Osteoblast (primary cell): Measurements from ENCODE around the gene HSD17B3. TPM values are rescaled to one million over a fixed set of nuclear protein-coding genes. Genes with fewer than 3 reads are reported as not detected.

ENCODE experiments used
- DNase-seq: peaks from one replicate; pipeline ENCODE4 v3.0.0; 2011; ENCODE audit warnings: low spot score, mixed read lengths; ENCODE audit not compliant: insufficient read length; ENCODE audit errors: missing footprints
- H2AFZ ChIP-seq: 2 replicates; pipeline ENCODE4 v1.6.0; 2011; ENCODE audit warnings: mild to moderate bottlenecking, low read length
- H3K27ac ChIP-seq: 2 replicates; pipeline ENCODE4 v1.5.1; 2011; ENCODE audit warnings: mild to moderate bottlenecking, low read depth, low read length, moderate library complexity
- H3K27me3 ChIP-seq: 2 replicates; pipeline ENCODE4 v1.6.0; 2012; ENCODE audit warnings: mild to moderate bottlenecking, control low read depth, inconsistent platforms, low read length, moderate library complexity; ENCODE audit not compliant: insufficient read depth
- H3K36me3 ChIP-seq: 2 replicates; pipeline ENCODE4 v1.5.1; 2011; ENCODE audit warnings: mild to moderate bottlenecking, low read length, control low read depth, moderate library complexity; ENCODE audit not compliant: insufficient read depth
- H3K4me1 ChIP-seq: 2 replicates; pipeline ENCODE4 v1.5.1; 2011; ENCODE audit warnings: mild to moderate bottlenecking, low read length, control low read depth, moderate library complexity; ENCODE audit not compliant: insufficient read depth
- H3K4me2 ChIP-seq: 2 replicates; pipeline ENCODE4 v1.6.0; 2011; ENCODE audit warnings: mild to moderate bottlenecking, low read length; ENCODE audit not compliant: insufficient read depth
- H3K4me3 ChIP-seq: fragments of 200-600 bp; sonication (generic); 3 replicates; pipeline ENCODE4 v1.5.1; 2012; ENCODE audit warnings: mild to moderate bottlenecking, low read length, inconsistent platforms; ENCODE audit not compliant: insufficient read depth
- H3K79me2 ChIP-seq: 2 replicates; pipeline ENCODE4 v1.6.0; 2012; ENCODE audit warnings: mild to moderate bottlenecking, low read length, control low read depth, inconsistent platforms; ENCODE audit not compliant: insufficient read depth
- H3K9me3 ChIP-seq: 2 replicates; pipeline ENCODE4 v1.5.1; 2011; ENCODE audit warnings: low read depth, low read length, control low read depth
- H4K20me1 ChIP-seq: 2 replicates; pipeline ENCODE4 v1.6.0; 2012; ENCODE audit warnings: mild to moderate bottlenecking, low read length, control low read depth; ENCODE audit not compliant: insufficient read depth
- CTCF ChIP-seq: IDR thresholded peaks from 2 replicates; pipeline ENCODE4 v1.5.1; 2011; ENCODE audit warnings: mild to moderate bottlenecking, low read depth, low read length, moderate library complexity; ENCODE audit errors: extremely low read depth
- total RNA-seq: library from RNA; depleted of rRNA; stranded (reverse); fragments of >200 nt; gene quantifications from 2 replicates; pipeline ENCODE4 v1.2.3, GENCODE V29; 2012

The HSD17B3 gene
- total RNA-seq, 1 donor = under 0.01 TPM

GRCh38 chr9:96293498-96294158, 8.3 kb downstream of the HSD17B3 start:
- no peak for TF ChIP-seq CTCF
- no peaks in the 10 kb centered on the region for H3K27me3 ChIP-seq
- H3K4me3 ChIP-seq = no peak overlapping the region
- no peaks in the 10 kb centered on the region for H3K79me2 ChIP-seq
- no peak overlapping the region for H3K4me2 ChIP-seq
- H3K36me3 ChIP-seq = no peaks in the 10 kb centered on the region
- no peaks in the 10 kb centered on the region for H3K4me1 ChIP-seq
- H3K27ac ChIP-seq = no peak overlapping the region
- no peak for DNase-seq
- no peaks in the 10 kb centered on the region for H4K20me1 ChIP-seq
- H2AFZ ChIP-seq = no peak overlapping the region
- H3K9me3 ChIP-seq = no peaks in the 10 kb centered on the region

GRCh38 chr9:96289392-96289791, 12.6 kb downstream of the HSD17B3 start:
- no peak overlapping the region for H2AFZ ChIP-seq
- no peaks in the 10 kb centered on the region for H3K36me3 ChIP-seq
- no peaks in the 10 kb centered on the region for H3K27me3 ChIP-seq
- DNase-seq = no peak
- no peak overlapping the region for H3K4me2 ChIP-seq
- no peak overlapping the region for H3K27ac ChIP-seq
- H3K4me3 ChIP-seq = no peak overlapping the region
- no peaks in the 10 kb centered on the region for H3K79me2 ChIP-seq
- TF ChIP-seq CTCF = no peak
- H3K4me1 ChIP-seq = no peaks in the 10 kb centered on the region
- no peaks in the 10 kb centered on the region for H4K20me1 ChIP-seq
- H3K9me3 ChIP-seq = no peaks in the 10 kb centered on the region

GRCh38 chr9:96281641-96282040, 20.3 kb downstream of the HSD17B3 start:
- Histone ChIP-seq H3K4me2 (no peak overlapping the region), H4K20me1 (no peaks in the 10 kb centered on the region), H3K4me3 (no peak overlapping the region), H3K27ac (no peak overlapping the region), H3K36me3 (no peaks in the 10 kb centered on the region), H2AFZ (no peak overlapping the region), H3K9me3 (no peaks in the 10 kb centered on the region), H3K79me2 (no peaks in the 10 kb centered on the region), H3K27me3 (no peaks in the 10 kb centered on the region), H3K4me1 (no peaks in the 10 kb centered on the region)
- no peak for DNase-seq
- no peak for TF ChIP-seq CTCF

- no peaks in the 10 kb centered on the region for H3K27me3 ChIP-seq
- H2AFZ ChIP-seq = no peak overlapping the region
- no peaks in the 10 kb centered on the region for H3K4me1 ChIP-seq
- H3K36me3 ChIP-seq = no peaks in the 10 kb centered on the region
- H3K9me3 ChIP-seq = no peaks in the 10 kb centered on the region
- no peak overlapping the region for H3K4me3 ChIP-seq
- no peak overlapping the region for H3K4me2 ChIP-seq
- DNase-seq = no peak
- no peaks in the 10 kb centered on the region for H3K79me2 ChIP-seq
- H4K20me1 ChIP-seq = no peaks in the 10 kb centered on the region
- TF ChIP-seq CTCF = no peak
- no peak overlapping the region for H3K27ac ChIP-seq
Observed at GRCh38 chr9:96279932-96280331, 22.0 kb downstream of the HSD17B3 start.
